Keratinocyte (primary cell): Measurements from ENCODE around the gene CDKN2AIP. TPM values are rescaled to one million over a fixed set of nuclear protein-coding genes. Genes with fewer than 3 reads are reported as not detected.

Experiments used
- DNase-seq: peaks from one replicate; pipeline ENCODE4 v3.0.0-alpha.2; 2011; ENCODE audit warnings: low read depth, missing footprints, low spot score
- FAIRE-seq: peaks from 2 replicates; lab custom pipeline; 2011; peaks lifted over from hg19 to GRCh38; lab: Jason Lieb, UNC
- H2AFZ ChIP-seq: 2 replicates; pipeline ENCODE4 v1.6.0; 2012; ENCODE audit warnings: low read length, control low read depth, inconsistent platforms; ENCODE audit not compliant: control insufficient read depth
- H3K27ac ChIP-seq: 2 replicates; pipeline ENCODE4 v1.5.1; 2011; ENCODE audit warnings: low read length; ENCODE audit not compliant: control insufficient read depth, insufficient read depth
- H3K27me3 ChIP-seq: 3 replicates; pipeline ENCODE4 v1.6.0; 2011; ENCODE audit warnings: low read length; ENCODE audit not compliant: control insufficient read depth, insufficient read depth; ENCODE audit errors: extremely low read depth
- H3K36me3 ChIP-seq, 2 experiments: 2 replicates in 1 of 2; 3 replicates in 1 of 2; pipeline ENCODE4 v1.5.1; 2011; ENCODE audit warnings: low read length in 2 of 2, mild to moderate bottlenecking in 1 of 2; ENCODE audit not compliant: control insufficient read depth in 2 of 2, insufficient read depth in 2 of 2; ENCODE audit errors: extremely low read depth in 1 of 2
- H3K4me1 ChIP-seq: 3 replicates; pipeline ENCODE4 v1.5.1; 2011; ENCODE audit warnings: low read length; ENCODE audit not compliant: control insufficient read depth, insufficient read depth; ENCODE audit errors: extremely low read depth
- H3K4me2 ChIP-seq: 3 replicates; pipeline ENCODE4 v1.6.0; 2011; ENCODE audit warnings: low read depth, low read length; ENCODE audit not compliant: control insufficient read depth, insufficient read depth; ENCODE audit errors: extremely low read depth
- H3K4me3 ChIP-seq, 3 experiments: fragments of 200-600 bp in 1 of 3; sonication (generic) in 1 of 3; 2 replicates in 2 of 3; 3 replicates in 1 of 3; pipeline ENCODE4 v1.5.1; 2011 to 2016; ENCODE audit warnings: low read length in 3 of 3, mild to moderate bottlenecking in 3 of 3, control low read depth in 2 of 3, inconsistent platforms in 1 of 3, low read depth in 1 of 3, mixed read lengths in 1 of 3, mixed run types in 1 of 3, moderate library complexity in 1 of 3; ENCODE audit not compliant: control insufficient read depth in 2 of 3, insufficient read depth in 2 of 3; ENCODE audit errors: extremely low read depth in 1 of 3
- H3K79me2 ChIP-seq: 2 replicates; pipeline ENCODE4 v1.6.0; 2012; ENCODE audit warnings: low read length; ENCODE audit not compliant: control insufficient read depth, insufficient read depth
- H3K9ac ChIP-seq: 3 replicates; pipeline ENCODE4 v1.6.0; 2011; ENCODE audit warnings: low read length; ENCODE audit not compliant: control insufficient read depth, insufficient read depth; ENCODE audit errors: extremely low read depth
- H3K9me1 ChIP-seq: 3 replicates; pipeline ENCODE4 v1.6.0; 2011; ENCODE audit warnings: low read length; ENCODE audit not compliant: control insufficient read depth, insufficient read depth; ENCODE audit errors: extremely low read depth
- H3K9me3 ChIP-seq: 2 replicates; pipeline ENCODE4 v1.5.1; 2012; ENCODE audit warnings: low read depth, low read length; ENCODE audit not compliant: control insufficient read depth
- H4K20me1 ChIP-seq: 3 replicates; pipeline ENCODE4 v1.6.0; 2011; ENCODE audit warnings: low read length; ENCODE audit not compliant: control insufficient read depth, insufficient read depth; ENCODE audit errors: extremely low read depth
- CTCF ChIP-seq, 3 experiments: IDR thresholded peaks in 1 of 3; conservative IDR thresholded peaks in 1 of 3; optimal IDR thresholded peaks in 1 of 3; 2 replicates in 2 of 3; 3 replicates in 1 of 3; pipeline versions ENCODE3 to v1.5.1; 2011; ENCODE audit warnings: low read length in 3 of 3, mild to moderate bottlenecking in 3 of 3, moderate library complexity in 2 of 3, control low read depth in 1 of 3, inconsistent platforms in 1 of 3; ENCODE audit not compliant: insufficient read depth in 2 of 3; ENCODE audit errors: extremely low read depth in 1 of 3
- EZH2 ChIP-seq: IDR thresholded peaks from one replicate; pipeline ENCODE4 v1.6.1; 2012; ENCODE audit warnings: inconsistent platforms, mild to moderate bottlenecking, low read length, moderate library complexity
- dilution Hi-C: fragments of 300-500 bp; cut with MboI; formaldehyde crosslinking; loops from one replicate; pipeline ENCODE4 v1.7.0; 2020; ENCODE audit warnings: low sequenced_read_pairs; ENCODE audit not compliant: extremely low pct_ligation_motif_present
- polyA plus RNA-seq, 5 experiments: library from polyadenylated mRNA; depleted of rRNA in 3 of 5; stranded (reverse) in 3 of 5; stranded (forward) in 1 of 5; unstranded in 1 of 5; fragments of >200 nt; gene quantifications; 1 replicate in 1 of 5; 2 replicates in 3 of 5; 3 replicates in 1 of 5; pipeline versions ENCODE4 v1.2.1 to v1.2.3, GENCODE V29; 2011 to 2012; ENCODE audit warnings: missing spikeins in 2 of 5, low read depth in 1 of 5, low replicate concordance in 1 of 5

The CDKN2AIP gene
- polyA plus RNA-seq, 1 donor (not counting 4 experiments of a cell fraction or from before 2014, with no cell fraction given) = 13.6 TPM

GRCh38 chr4:183399616-183400015 lies 44.8 kb upstream of the CDKN2AIP start:
- DNase-seq = no peak
- Histone ChIP-seq H3K36me3 (no peaks in the 10 kb centered on the region), H3K9me1 (no peaks in the 10 kb centered on the region), H3K9me3 (no peaks in the 10 kb centered on the region), H3K27ac (no peak overlapping the region), H3K4me3 (no peak overlapping the region), H3K27me3 (no peaks in the 10 kb centered on the region), H4K20me1 (no peaks in the 10 kb centered on the region), H3K9ac (no peak overlapping the region), H3K4me1 (peaks cover 10% of the 10 kb centered on the region), H3K4me2 (no peak overlapping the region), H3K79me2 (no peaks in the 10 kb centered on the region), H2AFZ (no peak overlapping the region)
- FAIRE-seq = no peak
- TF ChIP-seq EZH2 (no peak), CTCF (optimal IDR thresholded peaks at IDR 0.05 in 1 of 3, IDR thresholded peaks at IDR 0.05 in 1 of 3, conservative IDR thresholded peaks at IDR 0.05 in 1 of 3; ENCODE audit: extremely low read depth in 1 of 3, insufficient read depth in 2 of 3, low read length in 3 of 3) (no peak)
- dilution Hi-C loops = loop anchor here (10.0 kb wide), 1 partner anchor 75 kb away; the partner anchor contains the start of genes CLDN22 and CLDN24

- H3K27ac ChIP-seq = no peak overlapping the region
- H3K9me1 ChIP-seq = no peaks in the 10 kb centered on the region
- no peak overlapping the region for H3K4me3 ChIP-seq
- H3K9ac ChIP-seq = no peak overlapping the region
- H3K4me1 ChIP-seq = peaks cover 10% of the 10 kb centered on the region
- H3K9me3 ChIP-seq = no peaks in the 10 kb centered on the region
- H3K36me3 ChIP-seq = no peaks in the 10 kb centered on the region
- H3K4me2 ChIP-seq = no peak overlapping the region
- DNase-seq (no peak), FAIRE-seq (no peak)
- no peaks in the 10 kb centered on the region for H3K27me3 ChIP-seq
- no peaks in the 10 kb centered on the region for H4K20me1 ChIP-seq
- H2AFZ ChIP-seq = no peak overlapping the region
- dilution Hi-C loops = loop anchor here (10.0 kb wide), 1 partner anchor 75 kb away; the partner anchor contains the start of genes CLDN22 and CLDN24
- no peaks in the 10 kb centered on the region for H3K79me2 ChIP-seq
- TF ChIP-seq CTCF (optimal IDR thresholded peaks at IDR 0.05 in 1 of 3, IDR thresholded peaks at IDR 0.05 in 1 of 3, conservative IDR thresholded peaks at IDR 0.05 in 1 of 3; ENCODE audit: extremely low read depth in 1 of 3, insufficient read depth in 2 of 3, low read length in 3 of 3) = no peak
- TF ChIP-seq EZH2 = no peak
Measured at GRCh38 chr4:183400035-183400434, 44.4 kb upstream of the CDKN2AIP start.
